Activated T-helper 2 cell treated with anti-CD3 and anti-CD28 coated beads, Interferon-gamma antibody, Interleukin-2, Interleukin-4, amounts not matched to agents 10 μg/mL and 5 μg/mL and 100 μg/mL, durations not matched to agents 14 hours and 24 hours and 36 hours (primary cell): ENCODE data around the gene ZFAND3. TPM values are rescaled to one million over a fixed set of nuclear protein-coding genes. Genes with fewer than 3 reads are reported as not detected.
"Not testable (repeated sequence)": the region's sequence is repeated elsewhere in the genome, so short reads cannot be mapped to it uniquely, and the experiment has no call there.

Source experiments
- DNase-seq: peaks from one replicate; pipeline ENCODE4 v3.0.0; 2021; ENCODE audit warnings: low spot score
- H3K27ac Mint-ChIP-seq: one replicate; pipeline ENCODE4 v1.8.0; 2021; ENCODE audit warnings: mixed read lengths
- H3K27me3 Mint-ChIP-seq: one replicate; pipeline ENCODE4 v1.8.0; 2021; ENCODE audit warnings: low read depth, mixed read lengths
- H3K36me3 Mint-ChIP-seq: one replicate; pipeline ENCODE4 v1.8.0; 2021; ENCODE audit warnings: low read depth, mixed read lengths
- H3K4me1 Mint-ChIP-seq: one replicate; pipeline ENCODE4 v1.8.0; 2021; ENCODE audit warnings: low read depth, mixed read lengths
- H3K4me3 Mint-ChIP-seq: one replicate; pipeline ENCODE4 v1.8.0; 2021; ENCODE audit warnings: low read depth, mild to moderate bottlenecking, moderate library complexity, mixed read lengths
- H3K9me3 Mint-ChIP-seq: one replicate; pipeline ENCODE4 v1.8.0; 2021; ENCODE audit warnings: mixed read lengths
- intact Hi-C: fragments of 100-400 bp; cut with micrococcal nuclease; formaldehyde crosslinking; loops from one replicate; pipeline ENCODE4 v1.15.1; 2023
- total RNA-seq: library from RNA; stranded (reverse); gene quantifications from 2 replicates; pipeline ENCODE4 v1.2.3, GENCODE V29; 2022

ZFAND3 gene
- total RNA-seq, 1 donor from 2014 or later = 30.8 TPM

DNA sequence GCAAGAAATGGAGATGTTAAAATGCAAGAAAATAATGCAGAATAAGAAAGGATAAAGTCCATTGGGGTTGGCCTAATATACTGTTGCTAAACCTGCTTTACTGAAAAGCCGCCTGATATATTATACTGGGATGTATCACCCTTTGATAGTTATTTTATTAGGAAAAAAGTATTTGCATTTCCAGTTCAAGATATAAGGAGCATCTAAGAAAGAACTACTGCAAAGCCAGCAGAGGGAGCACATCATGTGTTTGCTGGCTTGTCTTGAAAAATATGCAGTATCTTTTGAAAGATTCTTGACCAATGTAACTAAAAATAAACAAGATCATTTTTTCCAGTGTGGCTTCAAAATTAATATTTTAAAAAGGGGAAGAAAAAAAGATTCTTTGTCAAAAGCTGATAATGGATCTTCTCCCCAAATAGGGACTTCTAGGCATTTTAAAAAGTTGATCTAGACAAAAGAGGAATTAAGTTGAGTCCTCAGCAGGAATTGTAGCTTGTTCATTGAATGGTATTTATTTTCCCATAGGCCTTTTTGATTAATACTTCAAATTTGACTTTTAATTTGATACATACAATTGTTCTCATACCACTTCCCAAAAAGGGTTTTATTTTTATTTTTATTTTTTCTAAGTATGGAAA, 214.9 kb downstream of the ZFAND3 start:
- Mint-ChIP-seq H3K27ac (no peak overlapping the region), H3K27me3 (no peaks in the 10 kb centered on the region)
- DNase-seq = no peak

DNA sequence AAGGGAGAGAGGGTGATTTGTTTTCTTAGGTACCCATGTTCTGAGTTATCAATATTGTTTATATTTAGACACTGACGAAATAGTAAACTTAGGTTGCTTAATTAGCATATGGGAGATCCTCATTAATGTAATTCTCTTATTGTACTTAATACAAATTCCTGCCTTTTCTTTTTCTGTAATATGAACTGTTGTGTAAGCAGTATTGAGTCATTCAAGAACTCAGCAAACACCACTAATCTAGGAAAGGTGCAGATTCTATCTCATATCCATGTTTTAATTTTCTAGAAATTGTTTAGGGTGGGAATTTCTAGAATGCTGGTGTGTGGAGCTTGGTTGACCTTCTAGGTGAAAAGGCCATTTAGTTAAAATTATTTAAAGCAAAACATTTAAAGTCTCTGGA, 216.0 kb downstream of the ZFAND3 start:
- intact Hi-C loops = no loop called here

More for the DNA sequence above, 214.9 kb downstream of the ZFAND3 start:
- Mint-ChIP-seq H3K4me1 (peaks cover 21% of the 10 kb centered on the region), H3K9me3 (no peaks in the 10 kb centered on the region), H3K36me3 (no peaks in the 10 kb centered on the region), H3K4me3 (no peak overlapping the region)
- intact Hi-C loops = loop anchor here (5.0 kb wide), 1 partner anchor 458 kb away; no protein-coding TSS in a partner anchor

DNA sequence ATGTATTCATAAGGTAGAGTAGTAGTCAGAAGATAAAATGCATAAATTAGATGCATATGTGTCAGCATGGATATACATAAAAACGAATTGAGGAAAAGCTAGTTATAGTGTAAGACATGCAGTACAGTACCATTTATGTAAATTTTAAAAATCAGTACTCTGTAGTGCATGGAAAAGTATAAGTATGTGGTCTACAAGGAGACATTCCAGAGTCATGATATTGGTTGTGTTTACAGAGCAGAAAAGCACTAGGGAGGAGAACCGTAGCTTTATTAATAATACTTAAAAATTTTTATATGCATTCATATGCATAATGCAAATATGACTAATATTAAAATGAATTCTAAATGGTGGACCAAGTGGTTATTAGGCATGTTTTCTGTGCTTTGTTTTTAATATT, 220.0 kb downstream of the ZFAND3 start:
- H3K27ac Mint-ChIP-seq = no peak overlapping the region
- DNase-seq = no peak
- intact Hi-C loops = no loop called here
- peaks cover 6% of the 10 kb centered on the region for H3K4me1 Mint-ChIP-seq
- H3K4me3 Mint-ChIP-seq = no peak overlapping the region
- no peaks in the 10 kb centered on the region for H3K36me3 Mint-ChIP-seq
- no peaks in the 10 kb centered on the region for H3K27me3 Mint-ChIP-seq
- no peaks in the 10 kb centered on the region for H3K9me3 Mint-ChIP-seq

More for the DNA sequence above, 216.0 kb downstream of the ZFAND3 start:
- Mint-ChIP-seq H3K27ac (no peak overlapping the region), H3K4me3 (no peak overlapping the region), H3K4me1 (peaks cover 18% of the 10 kb centered on the region), H3K27me3 (no peaks in the 10 kb centered on the region), H3K36me3 (no peaks in the 10 kb centered on the region), H3K9me3 (no peaks in the 10 kb centered on the region)
- DNase-seq = no peak

DNA sequence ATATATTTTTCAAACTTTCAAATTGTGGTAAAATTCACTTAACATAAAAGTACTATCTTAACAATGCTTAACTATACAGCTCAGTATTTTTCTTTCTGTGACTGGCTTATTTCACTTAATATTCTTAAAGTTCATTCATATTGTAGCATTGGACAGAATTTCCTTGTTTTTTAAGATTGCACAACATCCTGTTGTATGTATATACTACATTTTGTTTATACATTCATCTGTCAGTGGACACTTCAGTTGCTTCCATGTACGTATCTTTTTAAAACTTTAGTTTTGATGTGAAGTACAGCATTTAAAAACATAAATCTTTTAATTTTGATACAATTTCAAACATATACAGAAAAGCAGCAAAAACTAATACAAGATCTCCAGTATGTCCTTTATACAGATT, 220.7 kb downstream of the ZFAND3 start:
- H3K27ac Mint-ChIP-seq = no peak overlapping the region
- H3K4me3 Mint-ChIP-seq = no peak overlapping the region
- peaks cover under 1% of the 10 kb centered on the region for H3K4me1 Mint-ChIP-seq
- no peaks in the 10 kb centered on the region for H3K36me3 Mint-ChIP-seq
- intact Hi-C loops = no loop called here
- DNase-seq = no peak
- H3K9me3 Mint-ChIP-seq = no peaks in the 10 kb centered on the region
- H3K27me3 Mint-ChIP-seq = no peaks in the 10 kb centered on the region

DNA sequence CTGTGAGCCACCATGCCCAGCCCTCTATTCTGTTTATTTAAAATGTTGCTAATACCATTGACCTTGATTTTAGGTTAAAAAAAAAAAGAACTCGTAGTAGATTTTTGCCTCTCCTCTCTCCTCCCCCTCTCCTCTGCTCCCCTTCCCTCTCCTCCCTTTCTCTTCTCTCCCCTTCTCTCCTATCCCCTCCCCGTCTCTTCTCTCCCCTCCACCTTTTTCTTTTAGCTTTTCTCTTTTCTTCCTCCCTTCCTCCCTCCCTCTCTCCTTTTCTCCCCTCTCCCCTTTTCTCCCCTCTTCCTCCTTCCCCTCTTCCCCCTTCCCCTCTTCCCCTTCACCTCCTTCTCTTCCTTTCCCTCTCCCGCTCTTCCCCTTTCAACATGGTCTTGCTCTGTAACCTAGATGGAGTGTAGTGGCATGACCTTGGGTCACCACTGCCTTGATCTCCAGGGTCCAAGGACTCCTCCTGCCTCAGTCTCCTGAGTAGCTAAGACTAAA, 223.8 kb downstream of the ZFAND3 start:
- intact Hi-C loops = no loop called here
- no peak for DNase-seq
- no peaks in the 10 kb centered on the region for H3K27me3 Mint-ChIP-seq
- H3K9me3 Mint-ChIP-seq = no peaks in the 10 kb centered on the region
- H3K36me3 Mint-ChIP-seq = no peaks in the 10 kb centered on the region
- H3K4me3 Mint-ChIP-seq = no peak overlapping the region
- H3K27ac Mint-ChIP-seq = no peak overlapping the region
- H3K4me1 Mint-ChIP-seq = no peaks in the 10 kb centered on the region

DNA sequence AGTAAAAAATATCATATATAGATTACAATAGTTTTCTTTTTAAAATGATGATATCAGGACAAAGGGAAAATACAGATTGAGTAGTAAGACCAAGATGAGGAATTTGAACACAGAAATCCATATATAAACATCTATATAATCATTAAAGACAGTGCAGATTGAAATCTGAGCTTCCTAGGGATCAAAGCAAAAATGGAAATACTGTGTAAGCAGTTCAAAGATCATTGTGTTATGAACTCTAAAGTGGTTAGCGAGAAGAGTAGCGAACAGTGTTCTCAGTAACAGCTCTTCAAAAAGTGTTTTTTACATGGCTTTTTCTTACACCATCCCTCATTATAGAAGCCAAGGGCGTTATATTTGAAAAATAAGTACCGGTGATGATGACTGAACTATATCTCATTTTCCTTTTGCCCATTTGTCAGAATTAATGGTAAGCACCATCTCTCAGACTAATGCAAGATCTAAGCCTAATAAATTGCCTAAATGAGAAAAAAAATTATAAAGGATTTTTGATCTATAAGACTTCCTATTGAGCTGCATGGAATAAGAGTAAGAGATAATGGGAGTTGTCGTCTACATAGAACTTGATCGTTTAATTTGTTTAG, 226.3 kb downstream of the ZFAND3 start:
- intact Hi-C loops = no loop called here
- H3K4me3 Mint-ChIP-seq = no peak overlapping the region

DNA sequence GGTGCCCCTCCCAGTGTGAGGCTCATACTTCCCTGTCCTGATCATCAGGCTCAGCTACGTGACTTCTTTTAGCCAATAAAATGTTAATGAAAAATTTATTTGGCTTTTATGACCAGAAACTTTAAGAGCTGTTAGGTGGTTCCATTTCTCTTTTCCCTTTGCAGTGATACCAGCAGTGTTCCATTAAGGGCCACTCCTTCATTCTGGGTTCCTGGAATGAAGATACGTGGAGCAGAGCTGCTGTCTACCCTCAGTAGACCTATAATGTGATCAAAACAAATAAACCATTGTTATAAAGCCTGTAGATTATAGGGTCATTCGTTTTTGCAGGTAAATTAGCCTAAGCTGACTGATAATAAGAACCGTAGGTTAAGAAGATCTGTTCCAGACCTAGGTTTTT, 228.0 kb downstream of the ZFAND3 start:
- peaks cover 5% of the 10 kb centered on the region for H3K9me3 Mint-ChIP-seq
- H3K4me1 Mint-ChIP-seq = no peaks in the 10 kb centered on the region
- H3K27ac Mint-ChIP-seq = no peak overlapping the region
- H3K27me3 Mint-ChIP-seq = no peaks in the 10 kb centered on the region
- intact Hi-C loops = no loop called here
- no peak overlapping the region for H3K4me3 Mint-ChIP-seq
- H3K36me3 Mint-ChIP-seq = peaks cover 11% of the 10 kb centered on the region
- DNase-seq = no peak

More for the DNA sequence above, 226.3 kb downstream of the ZFAND3 start:
- Mint-ChIP-seq H3K27ac (no peak overlapping the region), H3K27me3 (no peaks in the 10 kb centered on the region), H3K4me1 (no peaks in the 10 kb centered on the region), H3K36me3 (peaks cover 11% of the 10 kb centered on the region), H3K9me3 (peaks cover 5% of the 10 kb centered on the region)
- DNase-seq = no peak

DNA sequence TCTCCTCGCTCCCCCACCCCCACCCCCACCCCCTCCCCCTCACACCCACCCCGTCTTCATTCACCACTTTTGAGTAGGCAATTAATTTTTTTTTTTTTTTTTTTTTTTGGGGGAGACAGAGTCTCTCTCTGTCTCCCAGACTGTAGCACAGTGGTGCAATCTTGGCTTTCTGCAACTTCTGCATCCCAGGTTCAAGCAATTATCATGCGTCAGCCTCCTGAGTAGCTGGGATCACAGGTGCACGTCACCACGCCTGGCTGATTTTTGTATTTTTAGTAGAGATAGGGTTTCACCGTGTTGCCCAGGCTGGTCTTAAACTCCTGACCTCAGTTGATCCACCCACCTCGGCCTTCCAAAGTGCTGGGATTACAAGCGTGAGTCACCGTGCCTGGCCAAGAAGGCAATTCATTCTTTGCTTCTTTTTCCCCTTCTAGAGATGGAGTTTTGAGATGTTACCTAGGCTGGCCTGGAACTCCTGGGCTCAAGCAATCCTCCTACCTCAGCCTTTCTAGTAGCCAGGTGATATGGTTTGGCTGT, 230.4 kb downstream of the ZFAND3 start:
- H3K27me3 Mint-ChIP-seq, H3K4me1 Mint-ChIP-seq, intact Hi-C loops, DNase-seq, H3K4me3 Mint-ChIP-seq, H3K9me3 Mint-ChIP-seq, H3K27ac Mint-ChIP-seq: not testable (repeated sequence)
- peaks cover 11% of the 10 kb centered on the region for H3K36me3 Mint-ChIP-seq

DNA sequence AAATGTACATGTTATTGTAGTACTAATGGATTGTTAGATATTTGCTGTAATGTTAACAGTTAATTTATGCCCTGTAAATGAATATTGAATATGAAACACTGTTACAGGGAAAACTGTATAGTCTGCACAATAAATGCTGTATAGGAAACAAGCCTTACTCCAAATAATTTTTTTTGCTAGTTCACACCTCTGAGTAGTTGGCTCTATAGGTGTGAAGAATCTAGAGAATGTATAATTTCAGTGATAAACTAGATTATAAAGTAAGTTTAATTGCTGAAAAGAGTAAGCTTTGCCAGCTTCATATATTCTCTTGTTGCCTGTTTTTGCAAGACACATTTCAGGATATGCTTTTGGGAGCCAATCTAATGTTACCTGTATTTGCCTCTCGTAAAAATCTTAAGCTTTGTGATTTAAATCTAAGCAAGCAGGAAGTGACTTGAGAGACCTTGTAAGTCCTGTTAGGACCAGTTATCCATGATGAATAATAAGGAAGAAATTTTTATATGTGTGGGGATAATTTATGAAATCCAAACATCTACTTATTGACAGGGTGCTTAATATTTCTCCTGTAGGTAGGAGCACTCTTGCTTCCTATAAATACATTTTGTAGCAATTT, 232.4 kb downstream of the ZFAND3 start:
- peaks cover 5% of the 10 kb centered on the region for H3K9me3 Mint-ChIP-seq
- H3K36me3 Mint-ChIP-seq = peaks cover 11% of the 10 kb centered on the region
- peaks cover 3% of the 10 kb centered on the region for H3K4me1 Mint-ChIP-seq
- no peaks in the 10 kb centered on the region for H3K27me3 Mint-ChIP-seq
- no peak overlapping the region for H3K4me3 Mint-ChIP-seq
- no peak for DNase-seq
- intact Hi-C loops = no loop called here
- H3K27ac Mint-ChIP-seq = no peak overlapping the region

DNA sequence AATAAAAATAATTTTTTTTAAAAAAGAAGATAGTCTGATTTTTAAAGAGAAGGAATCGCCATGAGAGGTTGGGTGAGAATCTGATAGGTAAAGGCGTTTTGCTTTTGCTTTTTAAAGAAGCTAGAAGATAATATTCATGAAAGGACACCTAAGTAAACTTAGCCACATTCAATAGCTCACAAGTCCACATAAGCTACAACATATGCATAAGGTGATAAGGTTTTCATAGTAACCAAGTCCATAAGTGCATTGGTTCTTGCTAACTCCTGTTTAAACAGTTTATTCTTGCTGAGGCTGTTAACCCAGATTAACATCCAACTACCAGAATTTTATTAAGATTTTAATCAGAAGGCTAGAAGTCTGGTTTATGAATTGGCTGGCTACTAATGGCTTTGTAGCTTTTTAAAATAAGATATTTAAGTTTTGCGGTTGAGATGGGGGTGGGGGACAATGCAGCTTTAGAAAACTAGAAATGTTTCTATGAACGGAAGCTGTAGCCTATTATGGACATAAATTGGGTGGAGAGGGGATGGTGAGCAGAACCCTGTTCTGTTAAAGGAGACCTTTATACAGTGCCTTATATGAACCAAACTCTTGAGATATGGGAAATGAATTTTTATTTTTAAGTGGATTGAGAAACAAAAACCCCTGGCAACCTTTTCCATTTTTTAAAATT, 235.1 kb downstream of the ZFAND3 start:
- H3K9me3 Mint-ChIP-seq = peaks cover 5% of the 10 kb centered on the region
- intact Hi-C loops = no loop called here

DNA sequence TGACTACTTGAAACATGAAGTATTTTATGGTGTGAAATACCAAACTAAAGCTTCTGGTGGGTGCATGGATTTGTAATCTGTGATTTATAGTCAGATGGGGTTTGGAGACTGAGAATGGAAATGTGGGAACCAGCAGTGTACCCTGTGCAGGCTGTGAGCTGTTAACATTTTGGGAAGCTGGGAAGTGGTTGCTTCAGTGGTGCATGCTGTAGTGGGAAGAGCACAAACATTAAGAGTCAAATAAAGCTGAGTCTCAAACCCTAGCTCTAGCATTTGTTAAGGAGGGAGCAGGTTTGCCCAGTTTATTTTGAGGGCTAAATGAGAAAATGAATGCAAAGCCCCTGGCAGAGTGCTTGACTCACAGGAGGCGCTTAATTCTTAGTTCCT, 235.7 kb downstream of the ZFAND3 start:
- DNase-seq = no peak
- intact Hi-C loops = no loop called here
- peaks cover 10% of the 10 kb centered on the region for H3K4me1 Mint-ChIP-seq
- no peak overlapping the region for H3K4me3 Mint-ChIP-seq
- H3K9me3 Mint-ChIP-seq = peaks cover 4% of the 10 kb centered on the region
- H3K36me3 Mint-ChIP-seq = peaks cover 4% of the 10 kb centered on the region
- no peaks in the 10 kb centered on the region for H3K27me3 Mint-ChIP-seq
- H3K27ac Mint-ChIP-seq = no peak overlapping the region

More for the DNA sequence above, 235.1 kb downstream of the ZFAND3 start:
- Mint-ChIP-seq H3K27ac (no peak overlapping the region), H3K4me3 (no peak overlapping the region), H3K27me3 (no peaks in the 10 kb centered on the region), H3K36me3 (peaks cover 7% of the 10 kb centered on the region), H3K4me1 (peaks cover 10% of the 10 kb centered on the region)
- DNase-seq = no peak

DNA sequence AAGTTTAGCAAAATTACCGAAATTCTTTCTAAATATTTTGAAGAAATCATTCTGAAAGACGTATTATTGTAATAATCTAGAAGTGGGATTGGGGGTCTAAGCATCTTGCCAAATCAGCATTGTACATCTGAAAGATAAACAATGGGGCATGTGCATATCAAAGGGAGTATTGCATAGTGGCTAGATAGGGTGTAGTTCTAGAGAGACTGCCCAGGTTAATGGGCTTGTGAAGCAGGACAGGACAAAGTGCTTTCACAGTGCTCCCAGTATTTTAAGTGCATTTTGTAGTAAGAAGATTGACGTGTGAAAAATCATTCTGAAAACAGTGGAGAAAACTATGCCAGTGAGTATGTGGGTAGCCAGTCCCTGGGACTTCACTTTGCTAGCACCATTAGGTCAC, 236.8 kb downstream of the ZFAND3 start:
- Mint-ChIP-seq H3K4me3 (no peak overlapping the region), H3K9me3 (no peaks in the 10 kb centered on the region), H3K27ac (no peak overlapping the region), H3K4me1 (peaks cover 10% of the 10 kb centered on the region), H3K27me3 (no peaks in the 10 kb centered on the region), H3K36me3 (peaks cover 3% of the 10 kb centered on the region)
- intact Hi-C loops = no loop called here
- DNase-seq = no peak
